ENCODE measurements around the gene SCARF2. TPM values are rescaled to one million over a fixed set of nuclear protein-coding genes. Genes with fewer than 3 reads are reported as not detected.

Gene SCARF2
- total RNA-seq, 1 donor from 2014 or later, result 8.1 TPM

DNA sequence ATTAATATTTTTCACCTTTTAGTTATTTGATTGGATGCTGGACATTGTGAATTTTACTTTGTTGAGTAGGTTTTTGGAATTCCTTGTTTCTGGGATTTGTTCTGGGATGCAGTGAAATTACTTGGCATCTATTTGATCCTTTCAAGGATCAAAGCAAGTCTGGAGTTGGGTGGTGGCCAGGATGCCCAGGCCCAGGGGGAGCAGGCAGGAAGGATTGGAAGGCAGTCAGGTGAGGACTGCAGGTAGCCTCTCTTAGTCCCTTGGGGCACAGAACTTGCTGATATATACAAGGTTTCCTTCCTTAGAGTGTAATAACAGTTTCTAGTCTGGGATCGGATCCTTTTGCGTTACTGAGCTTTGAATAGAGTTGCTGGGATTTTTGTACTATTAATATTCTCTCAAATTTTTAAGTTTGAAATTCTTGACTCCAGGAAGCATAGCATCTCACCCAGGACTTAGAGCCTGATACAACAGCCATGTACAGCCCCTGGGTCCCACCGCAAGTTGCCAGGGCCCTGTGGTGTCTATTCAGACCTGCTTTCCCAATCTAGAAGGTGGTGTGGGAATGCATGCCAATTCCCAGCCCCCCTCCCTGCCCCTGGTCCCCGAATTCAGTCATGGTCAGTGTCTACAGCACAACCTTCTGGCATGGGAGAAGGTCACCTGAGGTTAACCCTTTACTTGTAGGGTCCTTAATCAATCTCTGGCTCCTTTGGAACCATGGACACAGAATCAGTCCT, 37.6 kb downstream of the SCARF2 start:
- Mint-ChIP-seq H3K9me3 (ENCODE audit: unreplicated experiment) (no peaks in the 10 kb centered on the region), H3K4me3 (ENCODE audit: unreplicated experiment) (no peak overlapping the region), H3K27me3 (ENCODE audit: unreplicated experiment) (peaks cover 11% of the 10 kb centered on the region), H3K36me3 (ENCODE audit: low read depth, unreplicated experiment) (peaks cover 14% of the 10 kb centered on the region), H3K27ac (ENCODE audit: unreplicated experiment) (peak overlapping the region; percentile 7), H3K4me1 (ENCODE audit: unreplicated experiment) (peaks cover 19% of the 10 kb centered on the region)
- no peak for DNase-seq (ENCODE audit: low spot score)
- TF ChIP-seq, protein P1, sequence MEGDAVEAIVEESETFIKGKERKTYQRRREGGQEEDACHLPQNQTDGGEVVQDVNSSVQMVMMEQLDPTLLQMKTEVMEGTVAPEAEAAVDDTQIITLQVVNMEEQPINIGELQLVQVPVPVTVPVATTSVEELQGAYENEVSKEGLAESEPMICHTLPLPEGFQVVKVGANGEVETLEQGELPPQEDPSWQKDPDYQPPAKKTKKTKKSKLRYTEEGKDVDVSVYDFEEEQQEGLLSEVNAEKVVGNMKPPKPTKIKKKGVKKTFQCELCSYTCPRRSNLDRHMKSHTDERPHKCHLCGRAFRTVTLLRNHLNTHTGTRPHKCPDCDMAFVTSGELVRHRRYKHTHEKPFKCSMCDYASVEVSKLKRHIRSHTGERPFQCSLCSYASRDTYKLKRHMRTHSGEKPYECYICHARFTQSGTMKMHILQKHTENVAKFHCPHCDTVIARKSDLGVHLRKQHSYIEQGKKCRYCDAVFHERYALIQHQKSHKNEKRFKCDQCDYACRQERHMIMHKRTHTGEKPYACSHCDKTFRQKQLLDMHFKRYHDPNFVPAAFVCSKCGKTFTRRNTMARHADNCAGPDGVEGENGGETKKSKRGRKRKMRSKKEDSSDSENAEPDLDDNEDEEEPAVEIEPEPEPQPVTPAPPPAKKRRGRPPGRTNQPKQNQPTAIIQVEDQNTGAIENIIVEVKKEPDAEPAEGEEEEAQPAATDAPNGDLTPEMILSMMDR (IDR thresholded peaks at IDR 0.05; ENCODE audit: unreplicated experiment), result no peak

DNA sequence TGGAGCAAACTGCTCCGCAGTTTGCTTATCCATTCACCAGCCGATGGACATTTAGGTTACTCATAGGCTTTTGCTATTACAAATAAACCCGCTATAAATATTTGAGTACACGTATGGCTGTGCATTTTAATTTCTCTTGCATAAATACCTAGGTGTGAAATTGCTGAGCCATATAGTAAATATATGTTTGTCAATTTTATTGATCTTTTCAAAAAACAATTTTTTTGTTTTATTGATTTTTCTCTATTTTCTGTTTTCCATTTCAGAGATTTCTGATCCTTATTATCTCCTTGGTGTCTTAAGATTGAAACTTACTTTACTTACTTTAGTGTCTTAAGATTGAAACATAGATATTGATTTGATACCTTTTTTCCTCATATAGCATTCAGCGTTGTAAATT, 39.2 kb downstream of the SCARF2 start:
- TF ChIP-seq, protein P1 (IDR thresholded peaks at IDR 0.05; ENCODE audit: unreplicated experiment), result no peak
- Mint-ChIP-seq H3K9me3 (ENCODE audit: unreplicated experiment) (no peaks in the 10 kb centered on the region), H3K36me3 (ENCODE audit: low read depth, unreplicated experiment) (peaks cover 9% of the 10 kb centered on the region), H3K27ac (ENCODE audit: unreplicated experiment) (no peak overlapping the region), H3K4me3 (ENCODE audit: unreplicated experiment) (no peak overlapping the region), H3K27me3 (ENCODE audit: unreplicated experiment) (peaks cover 14% of the 10 kb centered on the region), H3K4me1 (ENCODE audit: unreplicated experiment) (peaks cover 22% of the 10 kb centered on the region)
- DNase-seq (ENCODE audit: low spot score), result no peak

DNA sequence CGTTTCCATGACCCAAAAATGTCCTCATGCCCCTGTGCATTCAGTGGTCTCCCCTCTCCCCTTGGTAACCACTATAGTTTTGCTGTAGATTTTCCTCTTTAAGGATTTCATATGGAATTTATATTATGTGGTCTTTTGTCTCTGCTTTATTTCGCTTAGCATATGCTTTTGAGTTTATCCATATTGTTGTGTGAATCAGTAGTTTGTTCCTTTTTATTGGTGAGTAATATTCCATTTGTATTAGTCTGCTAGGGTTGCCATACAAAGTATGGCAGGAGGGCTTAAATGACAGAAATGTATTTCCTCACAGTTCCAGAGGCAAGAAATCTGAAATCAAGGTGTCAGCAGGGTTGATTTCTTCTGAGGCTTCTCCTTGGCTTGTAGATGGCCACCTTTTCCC, 40.1 kb downstream of the SCARF2 start:
- H3K4me1 Mint-ChIP-seq (ENCODE audit: unreplicated experiment), result peaks cover 19% of the 10 kb centered on the region
- H3K27ac Mint-ChIP-seq (ENCODE audit: unreplicated experiment), result no peak overlapping the region
- DNase-seq (ENCODE audit: low spot score), result no peak
- H3K27me3 Mint-ChIP-seq (ENCODE audit: unreplicated experiment), result peaks cover 14% of the 10 kb centered on the region
- H3K9me3 Mint-ChIP-seq (ENCODE audit: unreplicated experiment), result no peaks in the 10 kb centered on the region
- H3K4me3 Mint-ChIP-seq (ENCODE audit: unreplicated experiment), result no peak overlapping the region
- peaks cover 5% of the 10 kb centered on the region for H3K36me3 Mint-ChIP-seq (ENCODE audit: low read depth, unreplicated experiment)
- TF ChIP-seq, protein P1 (IDR thresholded peaks at IDR 0.05; ENCODE audit: unreplicated experiment), result no peak

DNA sequence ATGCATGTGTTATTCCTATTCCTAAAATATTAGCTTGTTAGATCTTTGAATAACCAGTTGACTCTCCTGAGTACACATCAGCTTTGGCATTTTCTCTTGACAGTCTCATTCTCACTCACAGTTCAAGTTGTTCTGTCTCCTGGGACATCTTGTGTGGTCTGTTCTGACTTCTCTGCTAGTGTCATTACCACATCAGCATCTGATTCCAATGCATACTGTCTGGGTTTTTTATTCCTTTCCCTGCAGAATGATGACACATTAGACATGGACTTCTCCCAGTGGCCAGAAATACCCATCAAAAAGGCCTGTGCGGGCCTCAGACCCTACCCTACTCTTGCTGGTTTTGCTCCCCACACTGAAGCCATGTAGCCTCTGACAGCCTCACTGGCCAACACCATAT, 41.0 kb downstream of the SCARF2 start:
- Mint-ChIP-seq H3K27me3 (ENCODE audit: unreplicated experiment) (peaks cover 15% of the 10 kb centered on the region), H3K9me3 (ENCODE audit: unreplicated experiment) (no peaks in the 10 kb centered on the region), H3K4me1 (ENCODE audit: unreplicated experiment) (peaks cover 19% of the 10 kb centered on the region), H3K4me3 (ENCODE audit: unreplicated experiment) (no peak overlapping the region), H3K36me3 (ENCODE audit: low read depth, unreplicated experiment) (peaks cover 5% of the 10 kb centered on the region), H3K27ac (ENCODE audit: unreplicated experiment) (no peak overlapping the region)
- no peak for DNase-seq (ENCODE audit: low spot score)
- TF ChIP-seq, protein P1 (IDR thresholded peaks at IDR 0.05; ENCODE audit: unreplicated experiment), result no peak

DNA sequence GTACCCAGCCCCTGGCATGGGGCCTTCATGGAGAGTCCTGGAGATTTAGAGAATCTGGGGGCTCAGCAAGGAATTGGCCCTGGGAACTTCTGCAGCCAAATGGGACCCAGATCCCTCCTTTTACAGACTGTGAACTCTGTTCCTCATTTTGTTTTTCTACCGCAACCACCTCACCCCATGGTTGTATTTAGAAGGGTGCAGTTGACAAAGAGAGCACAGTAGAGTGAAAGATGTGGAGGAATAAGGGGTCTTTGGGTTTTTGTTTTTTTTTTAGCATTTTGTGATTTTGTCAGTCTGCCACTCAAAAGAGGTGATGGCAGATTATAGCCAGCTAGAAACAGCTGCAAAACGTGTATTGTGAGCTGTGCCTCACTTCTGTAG, 41.7 kb downstream of the SCARF2 start:
- DNase-seq (ENCODE audit: low spot score), result no peak
- H3K4me1 Mint-ChIP-seq (ENCODE audit: unreplicated experiment), result peaks cover 19% of the 10 kb centered on the region
- no peak overlapping the region for H3K27ac Mint-ChIP-seq (ENCODE audit: unreplicated experiment)
- TF ChIP-seq, protein P1 (IDR thresholded peaks at IDR 0.05; ENCODE audit: unreplicated experiment), result no peak
- no peak overlapping the region for H3K4me3 Mint-ChIP-seq (ENCODE audit: unreplicated experiment)
- no peaks in the 10 kb centered on the region for H3K9me3 Mint-ChIP-seq (ENCODE audit: unreplicated experiment)
- H3K27me3 Mint-ChIP-seq (ENCODE audit: unreplicated experiment), result peaks cover 22% of the 10 kb centered on the region
- peaks cover 5% of the 10 kb centered on the region for H3K36me3 Mint-ChIP-seq (ENCODE audit: low read depth, unreplicated experiment)
